ENCODE data around the gene SLCO3A1.
A peak's percentile ranks its signal among the peaks of the same experiment; 100 is the strongest.

SLCO3A1 gene

DNA sequence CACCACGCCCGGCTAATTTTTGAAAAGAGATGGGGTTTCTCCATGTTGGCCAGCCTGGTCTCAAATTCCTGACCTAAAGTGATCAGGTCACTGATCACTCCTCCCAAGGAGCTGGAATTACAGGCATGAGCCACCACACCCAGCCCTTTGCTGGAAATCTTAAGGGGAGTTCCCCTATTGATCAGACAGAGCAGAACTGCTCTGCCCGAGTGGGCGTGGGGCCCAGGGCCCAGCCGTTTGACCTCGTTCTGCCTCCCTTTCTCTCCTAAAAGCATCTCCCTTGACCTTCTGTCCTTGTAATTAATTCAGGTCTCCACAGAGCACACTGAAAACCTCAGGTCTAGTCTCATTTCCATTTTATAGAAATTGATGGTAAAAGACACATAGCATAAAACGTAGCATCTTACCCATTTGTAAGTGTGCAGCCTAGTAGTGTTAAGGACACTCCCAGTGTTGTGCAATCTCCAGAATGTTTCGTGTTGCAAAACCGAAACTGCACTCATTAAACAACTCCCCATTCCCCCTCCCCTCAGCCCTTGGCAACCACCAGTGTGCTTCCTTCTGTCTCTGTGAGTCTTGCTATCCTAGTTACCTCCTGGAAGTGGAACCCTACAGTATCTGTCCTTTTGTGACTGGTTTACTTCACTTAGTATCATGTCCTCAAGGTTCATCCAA lies 89.3 kb downstream of the SLCO3A1 start:
- no peak overlapping the region for H4K8ac ChIP-seq (ENCODE audit: low read depth, low read length)
- no peak overlapping the region for H2BK5ac ChIP-seq (ENCODE audit: low read depth, low read length, poor library complexity)
- no peak overlapping the region for H3K4ac ChIP-seq (ENCODE audit: low read depth, low read length)
- no peak overlapping the region for H3K14ac ChIP-seq (ENCODE audit: low read length)
- no peak overlapping the region for H3K9ac ChIP-seq (ENCODE audit: low read length)
- no peak overlapping the region for H2BK120ac ChIP-seq (ENCODE audit: insufficient read depth, low read length, poor library complexity)
- H2AFZ ChIP-seq (ENCODE audit: insufficient read depth, low read length, poor library complexity), result no peak overlapping the region
- no peaks in the 10 kb centered on the region for H3K9me3 ChIP-seq (ENCODE audit: insufficient read depth, low read depth, low read length)
- H3K23ac ChIP-seq (ENCODE audit: low read length), result no peak overlapping the region
- peaks cover 0 to 11% of the 10 kb centered on the region in 2 experiments for H3K4me1 ChIP-seq (ENCODE audit: control insufficient read depth in 1 of 2, insufficient read depth in 2 of 2, low read length in 2 of 2)
- H3K27me3 ChIP-seq (ENCODE audit: insufficient read depth, low read length), result no peaks in the 10 kb centered on the region
- H3K27ac ChIP-seq (ENCODE audit: low read depth, low read length), result no peak overlapping the region
- DNase-seq, result peak; percentile 62 to 70
- no peak overlapping the region for H4K12ac ChIP-seq (ENCODE audit: low read depth, low read length)
- H2AK5ac ChIP-seq (ENCODE audit: low read length), result no peak overlapping the region
- H3K18ac ChIP-seq (ENCODE audit: low read length), result no peak overlapping the region
- WGBS (ENCODE audit: extremely low coverage, insufficient coverage, insufficient read length), result no CpG with 5 or more reads among the region's 9 CpGs
- H3K79me1 ChIP-seq (ENCODE audit: low read length), result no peaks in the 10 kb centered on the region
- no peak overlapping the region for H2BK12ac ChIP-seq (ENCODE audit: low read length)
- H3K4me2 ChIP-seq (ENCODE audit: low read length), result no peak overlapping the region
- H3K4me3 ChIP-seq (ENCODE audit: low read depth, low read length), result no peak overlapping the region
- H3K36me3 ChIP-seq (ENCODE audit: control insufficient read depth in 1 of 2, insufficient read depth in 2 of 2, low read length in 2 of 2), result no peaks in the 10 kb centered on the region
- H4K91ac ChIP-seq (ENCODE audit: low read depth, low read length), result no peak overlapping the region
- no peaks in the 10 kb centered on the region for H3K79me2 ChIP-seq (ENCODE audit: control insufficient read depth, insufficient read depth, low read length, poor library complexity)

DNA sequence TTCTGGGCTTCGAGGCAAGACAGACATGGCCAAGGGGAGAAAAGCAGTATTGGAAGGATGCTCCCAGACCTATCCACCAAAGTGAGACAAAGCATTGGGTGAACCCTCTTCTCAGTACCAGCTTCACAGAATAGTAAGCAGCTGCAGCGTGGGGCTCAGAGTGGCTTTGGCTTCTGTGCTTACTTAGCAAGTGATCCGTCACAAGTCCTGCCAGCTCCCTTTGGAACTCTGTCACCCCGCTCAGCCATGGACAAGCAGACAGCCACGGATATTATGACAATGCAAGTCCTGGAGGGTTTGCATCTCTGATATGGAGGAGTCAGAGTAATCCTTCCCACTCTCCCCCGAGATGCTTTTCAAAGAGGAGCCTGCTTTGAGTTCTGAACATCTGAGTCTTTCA lies 90.8 kb downstream of the SLCO3A1 start:
- H2BK5ac ChIP-seq (ENCODE audit: low read depth, low read length, poor library complexity), result no peak overlapping the region
- no peaks in the 10 kb centered on the region for H3K9me3 ChIP-seq (ENCODE audit: insufficient read depth, low read depth, low read length)
- no CpG with 5 or more reads among the region's 6 CpGs for WGBS (ENCODE audit: extremely low coverage, insufficient coverage, insufficient read length)
- H3K4me1 ChIP-seq (ENCODE audit: control insufficient read depth in 1 of 2, insufficient read depth in 2 of 2, low read length in 2 of 2), result peaks cover 4 to 17% of the 10 kb centered on the region in 2 experiments
- H4K91ac ChIP-seq (ENCODE audit: low read depth, low read length), result no peak overlapping the region
- H3K23ac ChIP-seq (ENCODE audit: low read length), result no peak overlapping the region
- no peak overlapping the region for H3K4me3 ChIP-seq (ENCODE audit: low read depth, low read length)
- H3K36me3 ChIP-seq (ENCODE audit: control insufficient read depth in 1 of 2, insufficient read depth in 2 of 2, low read length in 2 of 2), result no peaks in the 10 kb centered on the region
- no peak overlapping the region for H3K14ac ChIP-seq (ENCODE audit: low read length)
- no peak overlapping the region for H2AK5ac ChIP-seq (ENCODE audit: low read length)
- no peak overlapping the region for H2BK120ac ChIP-seq (ENCODE audit: insufficient read depth, low read length, poor library complexity)
- no peak overlapping the region for H3K9ac ChIP-seq (ENCODE audit: low read length)
- H2AFZ ChIP-seq (ENCODE audit: insufficient read depth, low read length, poor library complexity), result no peak overlapping the region
- no peak overlapping the region for H3K4me2 ChIP-seq (ENCODE audit: low read length)
- H3K79me1 ChIP-seq (ENCODE audit: low read length), result no peaks in the 10 kb centered on the region
- H2BK12ac ChIP-seq (ENCODE audit: low read length), result no peak overlapping the region
- DNase-seq, result no peak
- no peak overlapping the region for H4K12ac ChIP-seq (ENCODE audit: low read depth, low read length)
- H3K4ac ChIP-seq (ENCODE audit: low read depth, low read length), result no peak overlapping the region
- H3K27ac ChIP-seq (ENCODE audit: low read depth, low read length), result no peak overlapping the region
- no peaks in the 10 kb centered on the region for H3K27me3 ChIP-seq (ENCODE audit: insufficient read depth, low read length)
- no peak overlapping the region for H4K8ac ChIP-seq (ENCODE audit: low read depth, low read length)
- H3K79me2 ChIP-seq (ENCODE audit: control insufficient read depth, insufficient read depth, low read length, poor library complexity), result no peaks in the 10 kb centered on the region
- no peak overlapping the region for H3K18ac ChIP-seq (ENCODE audit: low read length)

DNA sequence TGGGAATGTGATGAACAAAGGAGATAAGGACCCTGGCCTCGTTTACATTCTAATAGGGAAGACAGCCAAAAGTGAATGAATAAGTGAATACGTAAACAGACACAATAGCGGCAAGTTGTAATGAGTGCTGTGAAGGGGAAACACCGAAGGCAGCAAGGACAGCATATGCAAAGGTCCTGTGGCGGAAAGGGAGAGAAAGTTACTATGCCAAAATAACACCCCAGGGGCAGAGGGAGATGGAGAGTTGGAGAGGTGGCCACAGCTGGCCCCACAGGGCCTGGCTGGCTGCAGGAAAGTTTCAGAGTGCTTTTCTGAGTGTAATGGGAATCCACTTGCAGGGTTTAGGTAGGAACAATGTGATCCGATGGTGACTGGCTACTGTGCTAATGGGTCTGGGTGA lies 91.9 kb downstream of the SLCO3A1 start:
- H3K79me1 ChIP-seq (ENCODE audit: low read length), result no peaks in the 10 kb centered on the region
- no peak overlapping the region for H4K91ac ChIP-seq (ENCODE audit: low read depth, low read length)
- WGBS (ENCODE audit: extremely low coverage, insufficient coverage, insufficient read length), result no CpG with 5 or more reads among the region's 6 CpGs
- no peaks in the 10 kb centered on the region for H3K79me2 ChIP-seq (ENCODE audit: control insufficient read depth, insufficient read depth, low read length, poor library complexity)
- H3K27me3 ChIP-seq (ENCODE audit: insufficient read depth, low read length), result no peaks in the 10 kb centered on the region
- no peaks in the 10 kb centered on the region for H3K9me3 ChIP-seq (ENCODE audit: insufficient read depth, low read depth, low read length)
- no peak overlapping the region for H3K14ac ChIP-seq (ENCODE audit: low read length)
- H2BK12ac ChIP-seq (ENCODE audit: low read length), result no peak overlapping the region
- peaks cover 4 to 12% of the 10 kb centered on the region in 2 experiments for H3K4me1 ChIP-seq (ENCODE audit: control insufficient read depth in 1 of 2, insufficient read depth in 2 of 2, low read length in 2 of 2)
- no peak overlapping the region for H3K4me2 ChIP-seq (ENCODE audit: low read length)
- no peak overlapping the region for H3K4me3 ChIP-seq (ENCODE audit: low read depth, low read length)
- H2BK120ac ChIP-seq (ENCODE audit: insufficient read depth, low read length, poor library complexity), result no peak overlapping the region
- no peak overlapping the region for H2AFZ ChIP-seq (ENCODE audit: insufficient read depth, low read length, poor library complexity)
- DNase-seq, result no peak
- H3K4ac ChIP-seq (ENCODE audit: low read depth, low read length), result no peak overlapping the region
- H3K23ac ChIP-seq (ENCODE audit: low read length), result no peak overlapping the region
- H2AK5ac ChIP-seq (ENCODE audit: low read length), result no peak overlapping the region
- no peaks in the 10 kb centered on the region for H3K36me3 ChIP-seq (ENCODE audit: control insufficient read depth in 1 of 2, insufficient read depth in 2 of 2, low read length in 2 of 2)
- no peak overlapping the region for H3K9ac ChIP-seq (ENCODE audit: low read length)
- no peak overlapping the region for H4K12ac ChIP-seq (ENCODE audit: low read depth, low read length)
- no peak overlapping the region for H2BK5ac ChIP-seq (ENCODE audit: low read depth, low read length, poor library complexity)
- no peak overlapping the region for H3K18ac ChIP-seq (ENCODE audit: low read length)
- H3K27ac ChIP-seq (ENCODE audit: low read depth, low read length), result no peak overlapping the region
- no peak overlapping the region for H4K8ac ChIP-seq (ENCODE audit: low read depth, low read length)

DNA sequence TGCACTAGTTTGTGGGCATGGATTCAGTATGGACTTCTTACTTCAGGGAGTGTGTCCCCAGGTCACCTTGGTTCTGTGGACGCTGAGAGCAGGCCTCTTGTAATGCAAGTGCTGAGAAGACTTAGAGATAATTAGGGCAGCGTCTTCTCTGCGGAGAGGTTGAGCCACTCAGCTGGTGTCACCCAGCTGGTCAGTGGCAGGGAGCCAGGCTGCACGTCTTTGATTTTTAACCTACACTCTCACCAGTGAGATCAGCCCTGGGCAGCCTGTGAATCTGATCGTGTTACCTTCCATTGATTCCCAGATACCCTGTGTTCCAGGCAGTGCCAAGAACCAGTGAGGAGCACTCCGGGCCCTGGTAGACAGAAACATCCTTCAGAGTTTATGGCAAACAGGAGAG lies 92.6 kb downstream of the SLCO3A1 start:
- Histone ChIP-seq H3K9ac (ENCODE audit: low read length) (no peak overlapping the region), H3K14ac (ENCODE audit: low read length) (no peak overlapping the region), H4K12ac (ENCODE audit: low read depth, low read length) (no peak overlapping the region), H4K8ac (ENCODE audit: low read depth, low read length) (no peak overlapping the region), H2BK5ac (ENCODE audit: low read depth, low read length, poor library complexity) (no peak overlapping the region), H3K4me1 (ENCODE audit: control insufficient read depth in 1 of 2, insufficient read depth in 2 of 2, low read length in 2 of 2) (peaks cover 4 to 12% of the 10 kb centered on the region in 2 experiments), H3K18ac (ENCODE audit: low read length) (no peak overlapping the region), H2AFZ (ENCODE audit: insufficient read depth, low read length, poor library complexity) (no peak overlapping the region), H3K4me3 (ENCODE audit: low read depth, low read length) (no peak overlapping the region), H4K91ac (ENCODE audit: low read depth, low read length) (no peak overlapping the region), H2BK12ac (ENCODE audit: low read length) (no peak overlapping the region), H3K27me3 (ENCODE audit: insufficient read depth, low read length) (no peaks in the 10 kb centered on the region), H3K79me1 (ENCODE audit: low read length) (no peaks in the 10 kb centered on the region), H2BK120ac (ENCODE audit: insufficient read depth, low read length, poor library complexity) (no peak overlapping the region), H3K23ac (ENCODE audit: low read length) (no peak overlapping the region), H3K4me2 (ENCODE audit: low read length) (no peak overlapping the region), H3K4ac (ENCODE audit: low read depth, low read length) (no peak overlapping the region), H3K27ac (ENCODE audit: low read depth, low read length) (no peak overlapping the region), H3K9me3 (ENCODE audit: insufficient read depth, low read depth, low read length) (no peaks in the 10 kb centered on the region), H2AK5ac (ENCODE audit: low read length) (no peak overlapping the region), H3K79me2 (ENCODE audit: control insufficient read depth, insufficient read depth, low read length, poor library complexity) (no peaks in the 10 kb centered on the region), H3K36me3 (ENCODE audit: control insufficient read depth in 1 of 2, insufficient read depth in 2 of 2, low read length in 2 of 2) (no peaks in the 10 kb centered on the region)
- DNase-seq, result no peak
- WGBS (ENCODE audit: extremely low coverage, insufficient coverage, insufficient read length), result no CpG with 5 or more reads among the region's 6 CpGs
